Peyer's patch (tissue), 4 donors: ENCODE data around the gene XIRP2. TPM values are rescaled to one million over a fixed set of nuclear protein-coding genes. Genes with fewer than 3 reads are reported as not detected.

Experiments used
- DNase-seq, 3 donors: peaks; one replicate each; pipeline ENCODE4 v3.0.0-alpha.2; 2017 to 2019
- H3K27ac ChIP-seq, 4 donors: fragments of 200-600 bp; sonication (generic); one replicate each; pipeline ENCODE4 v1.5.1; 2016 to 2019
- H3K27me3 ChIP-seq, 2 donors: fragments of 200-600 bp; sonication (generic); one replicate each; pipeline ENCODE4 v1.5.1; 2019
- H3K36me3 ChIP-seq, 3 donors: fragments of 200-600 bp; sonication (generic); one replicate each; pipeline ENCODE4 v1.5.1; 2016 to 2019
- H3K4me1 ChIP-seq, 4 donors: fragments of 200-600 bp; sonication (generic); one replicate each; pipeline ENCODE4 v1.5.1; 2016 to 2019
- H3K4me3 ChIP-seq, 4 donors: fragments of 200-600 bp; sonication (generic); 1 replicate in 3 of 4; 2 replicates in 1 of 4; pipeline ENCODE4 v1.5.1; 2016 to 2019; ENCODE audit warnings: mild to moderate bottlenecking in 1 of 4
- H3K9me3 ChIP-seq, 4 donors: fragments of 200-600 bp; sonication (generic); one replicate each; pipeline ENCODE4 v1.5.1; 2016 to 2019; ENCODE audit warnings: mild to moderate bottlenecking in 1 of 4
- POLR2A ChIP-seq, 2 donors: fragments of 450-650 bp; IDR thresholded peaks; one replicate each; pipeline ENCODE4 v1.5.1; 2017; ENCODE audit warnings: antibody characterized with exemption in 2 of 2, mild to moderate bottlenecking in 2 of 2, moderate library complexity in 2 of 2
- total RNA-seq, 4 donors: library from RNA; depleted of rRNA; stranded (reverse); fragments of >200 nt; gene quantifications; one replicate each; pipeline ENCODE4 v1.1.0, GENCODE V29; 2016
- TF ChIP-seq, protein P1 (sequence below), 6 experiments: fragments of 450-650 bp in 4 of 6; fragments of 200-600 bp in 2 of 6; sonication (generic) in 1 of 6; IDR thresholded peaks; one replicate each; pipeline ENCODE4 v1.5.1; 2017 to 2019; ENCODE audit warnings: antibody characterized with exemption in 6 of 6, mild to moderate bottlenecking in 3 of 6, moderate library complexity in 1 of 6

The XIRP2 gene
- total RNA-seq, 4 donors from 2014 or later: not detected

DNA sequence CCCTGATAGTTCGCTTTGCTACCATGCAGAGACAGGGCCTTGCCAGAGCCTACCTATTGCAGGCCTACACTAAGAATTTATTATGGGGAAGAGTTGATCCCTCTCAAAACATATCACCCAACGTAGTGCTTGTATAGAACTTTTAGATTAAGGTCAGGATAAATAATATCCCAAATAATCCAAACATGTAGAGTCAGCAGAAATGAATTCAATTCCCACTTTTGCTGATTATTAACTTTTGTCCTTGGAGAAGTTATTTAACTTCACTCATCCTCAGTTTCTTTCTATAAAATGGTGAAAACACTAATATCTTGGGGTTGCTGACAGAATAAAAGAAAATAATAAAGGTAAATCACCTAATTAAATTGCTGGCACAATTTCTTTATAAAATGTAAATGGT, 294.1 kb downstream of the XIRP2 start:
- Histone ChIP-seq H3K4me1 (no peaks in the 10 kb centered on the region), H3K27ac (no peak overlapping the region), H3K36me3 (no peaks in the 10 kb centered on the region), H3K9me3 (no peaks in the 10 kb centered on the region), H3K27me3 (no peaks in the 10 kb centered on the region), H3K4me3 (no peak overlapping the region)
- DNase-seq: no peak
- TF ChIP-seq, protein P1, sequence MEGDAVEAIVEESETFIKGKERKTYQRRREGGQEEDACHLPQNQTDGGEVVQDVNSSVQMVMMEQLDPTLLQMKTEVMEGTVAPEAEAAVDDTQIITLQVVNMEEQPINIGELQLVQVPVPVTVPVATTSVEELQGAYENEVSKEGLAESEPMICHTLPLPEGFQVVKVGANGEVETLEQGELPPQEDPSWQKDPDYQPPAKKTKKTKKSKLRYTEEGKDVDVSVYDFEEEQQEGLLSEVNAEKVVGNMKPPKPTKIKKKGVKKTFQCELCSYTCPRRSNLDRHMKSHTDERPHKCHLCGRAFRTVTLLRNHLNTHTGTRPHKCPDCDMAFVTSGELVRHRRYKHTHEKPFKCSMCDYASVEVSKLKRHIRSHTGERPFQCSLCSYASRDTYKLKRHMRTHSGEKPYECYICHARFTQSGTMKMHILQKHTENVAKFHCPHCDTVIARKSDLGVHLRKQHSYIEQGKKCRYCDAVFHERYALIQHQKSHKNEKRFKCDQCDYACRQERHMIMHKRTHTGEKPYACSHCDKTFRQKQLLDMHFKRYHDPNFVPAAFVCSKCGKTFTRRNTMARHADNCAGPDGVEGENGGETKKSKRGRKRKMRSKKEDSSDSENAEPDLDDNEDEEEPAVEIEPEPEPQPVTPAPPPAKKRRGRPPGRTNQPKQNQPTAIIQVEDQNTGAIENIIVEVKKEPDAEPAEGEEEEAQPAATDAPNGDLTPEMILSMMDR (IDR thresholded peaks at IDR 0.05): no peak
- no peak for TF ChIP-seq POLR2A (IDR thresholded peaks at IDR 0.05)

DNA sequence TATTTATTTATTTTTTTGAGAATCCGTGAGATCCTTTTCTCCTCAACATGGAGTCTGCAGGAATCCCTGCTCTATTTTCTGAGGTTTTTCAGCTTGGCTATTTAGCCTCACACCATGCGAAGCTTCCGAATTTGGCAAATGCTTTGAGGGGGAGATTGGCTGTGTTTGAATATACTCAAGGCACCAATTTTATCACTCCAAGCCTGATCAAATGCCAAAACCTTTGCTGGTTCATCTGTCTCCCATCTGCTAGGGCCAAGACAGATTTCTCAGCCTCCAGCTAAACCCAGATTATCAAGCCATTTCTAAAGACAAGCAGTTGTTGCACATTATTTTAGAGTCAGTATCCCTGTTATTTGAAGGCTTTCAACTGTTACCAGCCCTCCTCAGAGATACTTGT, 295.7 kb downstream of the XIRP2 start:
- Histone ChIP-seq H3K27ac (no peak overlapping the region), H3K9me3 (no peaks in the 10 kb centered on the region), H3K4me1 (no peaks in the 10 kb centered on the region), H3K4me3 (no peak overlapping the region), H3K36me3 (no peaks in the 10 kb centered on the region), H3K27me3 (no peaks in the 10 kb centered on the region)
- TF ChIP-seq, protein P1 (IDR thresholded peaks at IDR 0.05): no peak
- TF ChIP-seq POLR2A (IDR thresholded peaks at IDR 0.05): no peak
- DNase-seq: no peak

DNA sequence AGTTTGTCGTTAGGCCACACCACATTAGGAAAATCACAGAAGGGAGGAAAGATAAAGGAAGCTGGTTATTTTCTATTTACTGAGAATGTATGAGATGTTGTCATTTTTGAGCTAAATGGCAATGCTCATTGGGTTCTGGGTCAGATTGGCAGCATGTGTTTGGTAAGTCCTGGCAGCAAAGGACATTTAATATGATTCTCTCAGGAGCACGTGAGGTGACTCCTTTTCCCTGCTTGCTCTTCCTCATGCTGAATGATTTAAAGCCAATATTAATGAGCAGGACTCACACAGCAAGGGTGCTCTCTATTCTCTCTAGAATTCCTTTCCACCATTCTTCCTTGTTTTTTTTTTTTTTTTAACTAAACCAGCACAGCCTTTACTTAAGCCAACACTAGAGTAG, 298.2 kb downstream of the XIRP2 start:
- no peaks in the 10 kb centered on the region for H3K36me3 ChIP-seq
- no peaks in the 10 kb centered on the region for H3K4me1 ChIP-seq
- H3K4me3 ChIP-seq: no peak overlapping the region
- TF ChIP-seq, protein P1 (IDR thresholded peaks at IDR 0.05): no peak
- no peak for TF ChIP-seq POLR2A (IDR thresholded peaks at IDR 0.05)
- H3K9me3 ChIP-seq: no peaks in the 10 kb centered on the region
- no peaks in the 10 kb centered on the region for H3K27me3 ChIP-seq
- no peak overlapping the region for H3K27ac ChIP-seq
- no peak for DNase-seq

DNA sequence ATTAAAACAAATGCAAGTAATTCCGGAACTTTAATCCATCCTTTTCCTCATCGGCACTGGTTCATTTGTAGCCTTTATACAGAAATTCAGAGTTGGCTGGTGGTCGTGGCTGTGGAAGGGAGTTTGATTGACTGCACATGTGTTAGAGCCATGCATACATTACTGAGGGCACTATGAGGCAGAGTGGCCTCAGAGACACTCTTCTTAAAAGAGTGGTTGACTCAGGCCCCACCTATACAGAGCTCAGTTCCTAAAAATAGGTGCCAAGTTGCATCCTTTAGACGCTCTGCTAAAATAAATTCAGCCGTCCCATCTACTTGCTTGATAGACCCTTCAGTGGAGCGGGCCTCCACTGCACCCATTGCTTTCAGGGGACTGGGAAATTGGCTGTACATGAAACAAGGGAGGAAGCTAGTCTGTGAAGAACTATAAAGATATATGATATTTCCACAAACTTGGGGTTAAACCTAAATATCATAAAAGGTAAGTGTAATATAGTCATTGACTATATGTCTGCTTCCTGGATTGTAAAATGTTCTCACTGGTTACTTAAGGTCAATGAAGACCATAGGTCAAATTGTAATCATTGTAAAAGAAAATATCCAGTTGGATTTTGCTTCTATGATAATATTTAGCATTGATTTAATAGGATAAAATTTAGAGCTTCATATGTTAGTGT, 298.9 kb downstream of the XIRP2 start:
- no peak for DNase-seq
- Histone ChIP-seq H3K27ac (no peak overlapping the region), H3K4me3 (no peak overlapping the region), H3K9me3 (no peaks in the 10 kb centered on the region), H3K36me3 (no peaks in the 10 kb centered on the region), H3K27me3 (no peaks in the 10 kb centered on the region), H3K4me1 (no peaks in the 10 kb centered on the region)
- TF ChIP-seq POLR2A (IDR thresholded peaks at IDR 0.05): no peak
- TF ChIP-seq, protein P1 (IDR thresholded peaks at IDR 0.05): no peak

DNA sequence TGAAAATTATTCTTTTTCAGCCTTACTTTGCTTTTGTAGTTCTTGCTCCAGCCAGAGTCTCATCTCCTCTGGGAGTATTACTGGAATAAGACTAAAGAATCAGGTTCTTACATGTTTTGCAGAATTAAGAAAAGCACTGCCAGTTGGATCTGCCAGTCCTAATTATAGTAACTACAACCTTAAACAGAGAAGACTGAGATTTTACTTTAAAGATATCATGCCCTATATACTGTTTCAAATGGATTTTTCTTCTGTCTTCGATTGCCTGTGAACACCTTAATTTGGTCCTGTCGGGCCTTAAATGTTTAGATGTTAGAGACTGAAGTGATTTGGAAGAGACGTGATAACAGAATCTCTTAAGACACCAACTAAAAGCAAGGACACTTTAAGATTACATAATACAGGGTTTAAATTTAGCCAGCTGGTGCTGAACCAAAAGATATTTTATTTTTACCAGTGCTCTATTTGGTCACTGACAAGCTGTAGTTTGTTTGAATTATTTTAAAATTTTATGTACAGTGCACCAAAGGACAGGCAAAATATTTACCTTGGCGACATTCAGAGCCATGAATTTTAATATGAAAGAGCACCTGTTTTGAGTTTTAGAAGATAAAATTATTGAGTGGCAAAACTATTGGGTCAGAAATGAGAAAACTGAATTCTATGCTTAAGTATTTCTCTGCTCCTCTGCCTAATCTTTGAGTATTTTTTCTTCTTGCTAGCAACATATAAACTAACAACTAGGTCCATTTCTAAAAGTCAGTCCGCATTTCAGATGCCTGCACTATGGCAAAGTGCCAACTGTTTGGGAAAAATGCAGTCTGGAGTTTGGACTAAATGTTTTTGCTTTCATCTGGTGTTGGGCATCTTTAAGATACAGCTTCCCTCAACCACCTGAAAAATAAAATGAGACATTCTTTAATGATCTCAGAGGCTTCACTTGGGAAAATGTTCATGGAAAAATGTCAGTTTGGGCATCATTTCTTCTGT, 300.0 kb downstream of the XIRP2 start:
- TF ChIP-seq, protein P1 (IDR thresholded peaks at IDR 0.05): no peak
- TF ChIP-seq POLR2A (IDR thresholded peaks at IDR 0.05): no peak
- no peak for DNase-seq
- Histone ChIP-seq H3K9me3 (no peaks in the 10 kb centered on the region), H3K36me3 (no peaks in the 10 kb centered on the region), H3K4me3 (no peak overlapping the region), H3K4me1 (no peaks in the 10 kb centered on the region), H3K27me3 (no peaks in the 10 kb centered on the region), H3K27ac (no peak overlapping the region)
